Suprapubic skin (tissue), 4 donors: ENCODE results near the gene SLC37A3. TPM values are rescaled to one million over a fixed set of nuclear protein-coding genes. Genes with fewer than 3 reads are reported as not detected.

Experiments used
- DNase-seq, 2 donors: peaks; one replicate each; pipeline ENCODE4 v3.0.0-alpha.2; 2019; ENCODE audit warnings: low spot score in 2 of 2
- H3K27ac ChIP-seq: fragments of 200-600 bp; sonication (generic); one replicate; pipeline ENCODE4 v1.5.1; 2019
- H3K27me3 ChIP-seq: fragments of 200-600 bp; sonication (generic); one replicate; pipeline ENCODE4 v1.5.1; 2019
- H3K36me3 ChIP-seq: fragments of 200-600 bp; sonication (generic); one replicate; pipeline ENCODE4 v1.5.1; 2019
- H3K4me1 ChIP-seq: fragments of 200-600 bp; sonication (generic); one replicate; pipeline ENCODE4 v1.5.1; 2019
- H3K4me3 ChIP-seq: fragments of 200-600 bp; sonication (generic); one replicate; pipeline ENCODE4 v1.5.1; 2019; ENCODE audit warnings: mild to moderate bottlenecking
- H3K9me3 ChIP-seq: fragments of 200-600 bp; sonication (generic); one replicate; pipeline ENCODE4 v1.5.1; 2019
- EP300 ChIP-seq: sonication (generic); formaldehyde crosslinking; IDR thresholded peaks from one replicate; pipeline ENCODE4 v1.6.1; 2017; ENCODE audit warnings: antibody characterized with exemption
- POLR2A ChIP-seq, 2 donors: fragments of 450-650 bp; IDR thresholded peaks; one replicate each; pipeline ENCODE4 v1.6.1; 2017; ENCODE audit warnings: antibody characterized with exemption in 2 of 2, mild to moderate bottlenecking in 2 of 2, moderate library complexity in 2 of 2
- POLR2AphosphoS5 ChIP-seq, 3 donors: sonication (generic); formaldehyde crosslinking; IDR thresholded peaks; one replicate each; pipeline ENCODE4 v1.6.1; 2017; ENCODE audit warnings: antibody characterized with exemption in 3 of 3
- WGBS: methylation state at CpG from one replicate; pipeline ENCODE4 v1.1.5; 2018; 5-methylcytosine and 5-hydroxymethylcytosine counted together
- total RNA-seq, 4 donors: library from RNA; depleted of rRNA; stranded (reverse); fragments of >200 nt; gene quantifications; one replicate each; pipeline ENCODE4 v1.1.0, GENCODE V29; 2016
- TF ChIP-seq, protein P1 (sequence below), 2 donors: fragments of 200-600 bp in 1 of 2; fragments of 450-650 bp in 1 of 2; sonication (generic) in 1 of 2; IDR thresholded peaks; one replicate each; pipeline ENCODE4 v1.5.1; 2016 to 2019; ENCODE audit warnings: antibody characterized with exemption in 2 of 2, mild to moderate bottlenecking in 1 of 2, moderate library complexity in 1 of 2

Gene SLC37A3
- total RNA-seq, 4 donors from 2014 or later = 27.3 to 61.4 (median 39.2) TPM

- H3K27ac ChIP-seq = peak overlapping the region; percentile 35
- WGBS = 68% methylated on average over 3 of the region's 3 CpGs
- no peak for DNase-seq
Observed at GRCh38 chr7:140330595-140330994, 67.7 kb downstream of the SLC37A3 start.

GRCh38 chr7:140330128-140330527, 68.2 kb downstream of the SLC37A3 start:
- H3K4me1 ChIP-seq = peaks cover 9% of the 10 kb centered on the region
- TF ChIP-seq EP300 (no peak), POLR2A (IDR thresholded peaks at IDR 0.05) (no peak), POLR2AphosphoS5 (IDR thresholded peaks at IDR 0.05) (no peak)
- TF ChIP-seq, protein P1, sequence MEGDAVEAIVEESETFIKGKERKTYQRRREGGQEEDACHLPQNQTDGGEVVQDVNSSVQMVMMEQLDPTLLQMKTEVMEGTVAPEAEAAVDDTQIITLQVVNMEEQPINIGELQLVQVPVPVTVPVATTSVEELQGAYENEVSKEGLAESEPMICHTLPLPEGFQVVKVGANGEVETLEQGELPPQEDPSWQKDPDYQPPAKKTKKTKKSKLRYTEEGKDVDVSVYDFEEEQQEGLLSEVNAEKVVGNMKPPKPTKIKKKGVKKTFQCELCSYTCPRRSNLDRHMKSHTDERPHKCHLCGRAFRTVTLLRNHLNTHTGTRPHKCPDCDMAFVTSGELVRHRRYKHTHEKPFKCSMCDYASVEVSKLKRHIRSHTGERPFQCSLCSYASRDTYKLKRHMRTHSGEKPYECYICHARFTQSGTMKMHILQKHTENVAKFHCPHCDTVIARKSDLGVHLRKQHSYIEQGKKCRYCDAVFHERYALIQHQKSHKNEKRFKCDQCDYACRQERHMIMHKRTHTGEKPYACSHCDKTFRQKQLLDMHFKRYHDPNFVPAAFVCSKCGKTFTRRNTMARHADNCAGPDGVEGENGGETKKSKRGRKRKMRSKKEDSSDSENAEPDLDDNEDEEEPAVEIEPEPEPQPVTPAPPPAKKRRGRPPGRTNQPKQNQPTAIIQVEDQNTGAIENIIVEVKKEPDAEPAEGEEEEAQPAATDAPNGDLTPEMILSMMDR (IDR thresholded peaks at IDR 0.05) = no peak
- H3K36me3 ChIP-seq = peaks cover 12% of the 10 kb centered on the region
- WGBS = 64% methylated on average over 13 of the region's 13 CpGs
- no peak overlapping the region for H3K4me3 ChIP-seq
- peak overlapping the region; percentile 35 for H3K27ac ChIP-seq
- no peak for DNase-seq
- no peaks in the 10 kb centered on the region for H3K9me3 ChIP-seq
- H3K27me3 ChIP-seq = no peaks in the 10 kb centered on the region

More at GRCh38 chr7:140330595-140330994, 67.7 kb downstream of the SLC37A3 start:
- Histone ChIP-seq H3K9me3 (no peaks in the 10 kb centered on the region), H3K36me3 (peaks cover 13% of the 10 kb centered on the region), H3K4me3 (no peak overlapping the region), H3K27me3 (no peaks in the 10 kb centered on the region), H3K4me1 (peaks cover 9% of the 10 kb centered on the region)
- TF ChIP-seq POLR2AphosphoS5 (IDR thresholded peaks at IDR 0.05) (no peak), POLR2A (IDR thresholded peaks at IDR 0.05) (no peak), EP300 (no peak)
- TF ChIP-seq, protein P1 (IDR thresholded peaks at IDR 0.05) = no peak

DNA sequence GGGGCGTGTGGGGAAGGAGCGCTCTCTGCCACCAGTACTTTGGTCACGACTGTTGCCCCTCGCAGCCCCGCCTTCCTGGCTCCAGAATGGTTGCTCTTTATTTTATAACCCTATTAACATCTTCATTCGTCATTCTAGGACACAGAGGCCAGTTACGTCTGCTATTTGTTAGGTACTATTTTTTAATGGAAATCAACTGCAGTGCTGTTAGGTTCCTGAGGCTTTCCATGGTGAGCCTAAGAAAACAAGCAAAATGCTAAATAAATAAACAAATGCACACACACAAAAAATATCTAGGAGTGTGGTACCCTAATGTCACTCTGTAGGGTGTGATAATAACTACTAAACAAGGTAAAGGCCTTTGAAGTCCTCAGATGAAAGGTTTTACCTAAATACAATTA, 71.1 kb downstream of the SLC37A3 start:
- no peaks in the 10 kb centered on the region for H3K36me3 ChIP-seq
- no peak for DNase-seq
- no peak overlapping the region for H3K4me3 ChIP-seq
- 68% methylated on average over 7 of the region's 7 CpGs for WGBS
- H3K9me3 ChIP-seq = no peaks in the 10 kb centered on the region
- H3K27ac ChIP-seq = no peak overlapping the region
- TF ChIP-seq POLR2AphosphoS5 (IDR thresholded peaks at IDR 0.05) = no peak
- no peak for TF ChIP-seq EP300
- TF ChIP-seq POLR2A (IDR thresholded peaks at IDR 0.05) = no peak
- TF ChIP-seq, protein P1 (IDR thresholded peaks at IDR 0.05) = no peak
- peaks cover 9% of the 10 kb centered on the region for H3K4me1 ChIP-seq
- H3K27me3 ChIP-seq = no peaks in the 10 kb centered on the region

- Histone ChIP-seq H3K4me3 (peak overlapping the region; percentile 12), H3K27ac (peak overlapping the region; percentile 34), H3K4me1 (peaks cover 9% of the 10 kb centered on the region), H3K36me3 (no peaks in the 10 kb centered on the region), H3K9me3 (no peaks in the 10 kb centered on the region), H3K27me3 (no peaks in the 10 kb centered on the region)
- TF ChIP-seq, protein P1 (IDR thresholded peaks at IDR 0.05) = peak; percentile 35 to 67
- TF ChIP-seq POLR2AphosphoS5 (IDR thresholded peaks at IDR 0.05) (peak in 1 of 3 donors; percentile 34), POLR2A (IDR thresholded peaks at IDR 0.05) (no peak)
- no peak for DNase-seq
- 17% methylated on average over 15 of the region's 16 CpGs for WGBS
Observed at GRCh38 chr7:140326116-140326928, 72.0 kb downstream of the SLC37A3 start.

DNA sequence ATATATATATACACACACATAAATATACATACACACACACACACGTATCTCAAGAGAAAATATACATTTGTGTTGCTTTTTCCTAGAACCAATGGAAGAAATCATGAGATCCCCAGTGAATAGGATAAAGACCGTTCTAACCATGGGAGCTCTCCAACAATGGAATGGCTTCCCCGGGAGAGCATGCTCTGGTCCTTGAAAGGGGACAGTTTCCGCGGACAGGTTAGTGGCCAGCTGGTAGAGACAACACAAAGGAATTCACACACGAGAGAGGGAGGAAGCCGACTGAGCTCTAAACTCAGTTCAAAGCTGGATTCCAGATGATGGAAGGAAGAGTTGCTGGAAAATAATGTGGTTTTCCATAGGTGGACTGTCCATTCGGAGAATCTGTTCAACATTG, 72.7 kb downstream of the SLC37A3 start:
- Histone ChIP-seq H3K36me3 (no peaks in the 10 kb centered on the region), H3K27ac (no peak overlapping the region), H3K4me3 (no peak overlapping the region), H3K27me3 (no peaks in the 10 kb centered on the region), H3K4me1 (peaks cover 9% of the 10 kb centered on the region), H3K9me3 (no peaks in the 10 kb centered on the region)
- TF ChIP-seq POLR2A (IDR thresholded peaks at IDR 0.05) (no peak), EP300 (no peak), POLR2AphosphoS5 (IDR thresholded peaks at IDR 0.05) (no peak)
- TF ChIP-seq, protein P1 (IDR thresholded peaks at IDR 0.05) = no peak
- no peak for DNase-seq
- WGBS = 81% methylated on average over 8 of the region's 8 CpGs
